ENCODE results near the gene RACK1.
A peak's percentile ranks its signal among the peaks of the same experiment; 100 is the strongest.

The RACK1 gene

GRCh38 chr5:181232593-181232992, 11.1 kb downstream of the RACK1 start:
- Histone ChIP-seq H4K20me1 (ENCODE audit: control insufficient read depth, insufficient read depth, low read depth, low read length) (peaks cover 1% of the 10 kb centered on the region; the same call in 1 of the 2 replicates), H3K79me2 (ENCODE audit: control insufficient read depth, low read length) (peaks cover 14% of the 10 kb centered on the region), H3K27ac (ENCODE audit: low read depth, low read length) (no peak overlapping the region), H3K9me3 (ENCODE audit: control insufficient read depth, insufficient read depth, low read length) (no peaks in the 10 kb centered on the region), H3K9me2 (replicated peaks; ENCODE audit: control insufficient read depth, low read length) (no peaks in the 10 kb centered on the region), H3K36me3 (ENCODE audit: control insufficient read depth, low read length) (peaks cover 70% of the 10 kb centered on the region), H3K4me3 (ENCODE audit: low read length) (no peak overlapping the region), H3K27me3 (ENCODE audit: control insufficient read depth, low read length) (no peaks in the 10 kb centered on the region), H3K4me1 (ENCODE audit: control insufficient read depth, low read length) (peaks cover 22% of the 10 kb centered on the region), H3K4me2 (ENCODE audit: low read length) (no peak overlapping the region), H3F3A (ENCODE audit: control insufficient read depth, insufficient read depth) (peaks cover 38% of the 10 kb centered on the region)
- TF ChIP-seq EZH2phosphoT487 (IDR thresholded peaks at IDR 0.05; ENCODE audit: borderline replicate concordance, low read length) (no peak), CTCF (IDR thresholded peaks at IDR 0.05; ENCODE audit: low read depth, low read length, poor library complexity, severe bottlenecking) (no peak)

GRCh38 chr5:181231432-181231831, 12.3 kb downstream of the RACK1 start:
- Histone ChIP-seq H3K4me1 (ENCODE audit: control insufficient read depth, low read length) (peaks cover 22% of the 10 kb centered on the region), H3K36me3 (ENCODE audit: control insufficient read depth, low read length) (peaks cover 64% of the 10 kb centered on the region), H3K79me2 (ENCODE audit: control insufficient read depth, low read length) (peaks cover 20% of the 10 kb centered on the region), H3K4me2 (ENCODE audit: low read length) (no peak overlapping the region), H3F3A (ENCODE audit: control insufficient read depth, insufficient read depth) (peaks cover 26% of the 10 kb centered on the region), H3K9me3 (ENCODE audit: control insufficient read depth, insufficient read depth, low read length) (no peaks in the 10 kb centered on the region), H3K9me2 (replicated peaks; ENCODE audit: control insufficient read depth, low read length) (no peaks in the 10 kb centered on the region), H3K27me3 (ENCODE audit: control insufficient read depth, low read length) (no peaks in the 10 kb centered on the region), H3K4me3 (ENCODE audit: low read length) (no peak overlapping the region), H4K20me1 (ENCODE audit: control insufficient read depth, insufficient read depth, low read depth, low read length) (no peaks in the 10 kb centered on the region), H3K27ac (ENCODE audit: low read depth, low read length) (no peak overlapping the region)
- TF ChIP-seq EZH2phosphoT487 (IDR thresholded peaks at IDR 0.05; ENCODE audit: borderline replicate concordance, low read length): no peak
- no peak for TF ChIP-seq CTCF (IDR thresholded peaks at IDR 0.05; ENCODE audit: low read depth, low read length, poor library complexity, severe bottlenecking)

- no peak overlapping the region for H3K4me3 ChIP-seq (ENCODE audit: low read length)
- no peaks in the 10 kb centered on the region for H3K9me3 ChIP-seq (ENCODE audit: control insufficient read depth, insufficient read depth, low read length)
- peaks cover 24% of the 10 kb centered on the region for H3K4me1 ChIP-seq (ENCODE audit: control insufficient read depth, low read length)
- no peaks in the 10 kb centered on the region for H3K9me2 ChIP-seq (replicated peaks; ENCODE audit: control insufficient read depth, low read length)
- peak overlapping the region; percentile 20 for H3K27ac ChIP-seq (ENCODE audit: low read depth, low read length)
- H3K4me2 ChIP-seq (ENCODE audit: low read length): peak overlapping the region; percentile 37
- H3F3A ChIP-seq (ENCODE audit: control insufficient read depth, insufficient read depth): peaks cover 18% of the 10 kb centered on the region
- no peaks in the 10 kb centered on the region for H3K27me3 ChIP-seq (ENCODE audit: control insufficient read depth, low read length)
- peaks cover 29% of the 10 kb centered on the region for H3K79me2 ChIP-seq (ENCODE audit: control insufficient read depth, low read length)
- H3K36me3 ChIP-seq (ENCODE audit: control insufficient read depth, low read length): peaks cover 60% of the 10 kb centered on the region
- TF ChIP-seq CTCF (IDR thresholded peaks at IDR 0.05; ENCODE audit: low read depth, low read length, poor library complexity, severe bottlenecking): no peak
- TF ChIP-seq EZH2phosphoT487 (IDR thresholded peaks at IDR 0.05; ENCODE audit: borderline replicate concordance, low read length): no peak
- H4K20me1 ChIP-seq (ENCODE audit: control insufficient read depth, insufficient read depth, low read depth, low read length): no peaks in the 10 kb centered on the region
Observed at GRCh38 chr5:181230551-181230950, 13.2 kb downstream of the RACK1 start.

Data from DOHH2 (cell line).